LNCAP (cell line): ENCODE data around the gene NACC1.

ENCODE experiments used
- TF ChIP-seq, protein P1 (sequence below): fragments of 450-650 bp; IDR thresholded peaks from 2 replicates; pipeline ENCODE4 v1.5.1; 2017; ENCODE audit warnings: mild to moderate bottlenecking

The NACC1 gene

DNA sequence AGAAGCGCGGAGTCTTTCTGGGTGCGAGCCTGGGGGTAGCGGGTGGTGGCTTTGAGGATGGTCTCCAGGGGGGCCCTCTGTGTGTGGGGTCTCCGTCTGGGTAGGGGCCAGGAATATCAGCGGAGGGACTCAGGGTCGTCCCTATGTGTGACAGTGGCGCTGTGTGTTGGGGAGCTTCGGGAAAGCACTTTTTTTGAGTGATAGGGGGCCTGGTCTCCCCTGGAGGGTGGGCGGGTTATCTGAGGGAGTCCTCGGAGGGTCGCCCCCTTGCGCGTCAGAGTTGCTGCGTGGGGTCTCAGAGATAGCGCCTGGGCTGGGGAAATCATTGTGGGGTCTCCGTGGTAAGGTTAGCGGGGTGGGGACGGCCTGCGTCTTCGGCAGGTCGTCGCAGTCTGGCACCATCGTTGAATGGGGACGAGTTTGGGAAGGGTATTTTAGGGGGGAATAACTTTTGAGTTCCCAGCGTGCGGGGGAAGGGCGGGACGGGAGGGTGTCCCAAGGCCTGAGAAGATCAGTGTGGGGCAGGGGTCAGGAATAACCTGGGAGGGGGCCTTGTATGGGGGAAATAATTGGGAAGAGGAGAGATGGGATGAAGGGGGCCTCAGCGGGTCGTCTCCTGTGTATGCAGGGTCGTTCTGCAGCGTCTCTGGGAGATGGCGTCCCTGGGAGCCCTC, 33.0 kb downstream of the NACC1 start:
- TF ChIP-seq, protein P1, sequence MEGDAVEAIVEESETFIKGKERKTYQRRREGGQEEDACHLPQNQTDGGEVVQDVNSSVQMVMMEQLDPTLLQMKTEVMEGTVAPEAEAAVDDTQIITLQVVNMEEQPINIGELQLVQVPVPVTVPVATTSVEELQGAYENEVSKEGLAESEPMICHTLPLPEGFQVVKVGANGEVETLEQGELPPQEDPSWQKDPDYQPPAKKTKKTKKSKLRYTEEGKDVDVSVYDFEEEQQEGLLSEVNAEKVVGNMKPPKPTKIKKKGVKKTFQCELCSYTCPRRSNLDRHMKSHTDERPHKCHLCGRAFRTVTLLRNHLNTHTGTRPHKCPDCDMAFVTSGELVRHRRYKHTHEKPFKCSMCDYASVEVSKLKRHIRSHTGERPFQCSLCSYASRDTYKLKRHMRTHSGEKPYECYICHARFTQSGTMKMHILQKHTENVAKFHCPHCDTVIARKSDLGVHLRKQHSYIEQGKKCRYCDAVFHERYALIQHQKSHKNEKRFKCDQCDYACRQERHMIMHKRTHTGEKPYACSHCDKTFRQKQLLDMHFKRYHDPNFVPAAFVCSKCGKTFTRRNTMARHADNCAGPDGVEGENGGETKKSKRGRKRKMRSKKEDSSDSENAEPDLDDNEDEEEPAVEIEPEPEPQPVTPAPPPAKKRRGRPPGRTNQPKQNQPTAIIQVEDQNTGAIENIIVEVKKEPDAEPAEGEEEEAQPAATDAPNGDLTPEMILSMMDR = no peak

DNA sequence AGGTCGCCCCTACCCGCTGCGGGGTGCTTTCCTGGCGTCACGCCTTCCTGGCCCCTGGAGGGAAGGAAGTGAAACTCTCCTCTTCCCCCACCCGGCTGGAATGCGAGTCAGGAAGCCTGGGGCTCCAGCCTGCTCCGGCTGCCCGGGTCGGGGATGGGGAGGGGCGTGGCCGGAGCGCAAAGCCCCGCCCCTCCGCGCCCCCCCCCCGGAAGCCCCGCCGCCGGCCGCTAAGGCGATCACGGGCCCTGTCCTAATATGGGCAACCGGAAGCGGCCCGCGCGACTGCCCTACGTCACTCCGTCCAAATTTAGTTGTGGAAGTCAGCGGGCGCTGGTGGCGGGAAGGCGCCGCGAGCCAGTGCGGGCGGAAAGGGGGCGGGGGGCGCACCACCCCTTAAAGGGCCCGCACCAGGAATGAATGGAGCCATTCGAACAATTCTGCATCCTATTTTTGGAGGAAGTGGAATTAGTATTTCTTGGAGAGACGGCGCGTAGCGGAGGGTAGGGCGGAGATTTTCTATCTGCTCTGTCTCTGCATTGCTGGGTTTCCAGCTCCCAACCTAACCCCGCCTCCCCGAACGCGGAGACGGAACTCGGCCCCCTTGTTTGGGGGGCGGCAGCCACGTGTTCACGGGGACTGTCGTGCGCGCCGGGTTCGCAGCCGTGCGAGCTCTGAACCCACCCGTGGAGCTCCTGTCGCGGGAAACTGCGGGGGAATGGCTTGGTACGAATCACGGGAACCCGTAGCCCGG, 33.7 kb downstream of the NACC1 start:
- TF ChIP-seq, protein P1 = no peak

DNA sequence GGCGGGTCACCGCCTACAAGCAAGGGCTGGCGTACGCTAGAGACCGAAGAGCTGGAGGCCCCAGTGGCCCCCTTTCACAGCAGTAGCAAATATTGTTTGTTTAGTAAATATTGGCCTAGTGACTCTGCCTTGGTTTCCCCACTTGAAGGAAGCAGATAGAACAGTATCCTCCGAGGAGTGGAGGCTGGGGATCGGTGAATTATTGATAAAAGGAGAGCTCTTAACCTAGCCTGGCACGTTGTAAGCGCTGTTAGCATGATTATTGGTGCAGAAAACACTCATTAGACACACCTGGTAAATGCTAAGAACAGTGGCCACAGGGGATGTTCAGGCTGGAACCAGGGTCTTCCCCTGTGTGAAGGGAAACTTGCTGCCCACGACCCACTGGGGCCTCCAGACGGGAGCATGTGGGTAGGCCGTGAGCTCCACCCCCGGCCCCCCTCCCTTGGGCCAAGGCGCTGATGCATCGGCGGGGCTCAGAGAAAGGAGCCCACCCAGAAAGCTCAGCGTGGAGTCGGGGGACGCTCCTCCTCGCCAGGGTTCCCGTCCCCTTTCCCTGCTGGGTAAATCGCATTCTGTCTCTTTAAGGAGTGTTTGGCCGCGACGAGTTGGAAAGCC, 34.4 kb downstream of the NACC1 start:
- TF ChIP-seq, protein P1 = no peak

DNA sequence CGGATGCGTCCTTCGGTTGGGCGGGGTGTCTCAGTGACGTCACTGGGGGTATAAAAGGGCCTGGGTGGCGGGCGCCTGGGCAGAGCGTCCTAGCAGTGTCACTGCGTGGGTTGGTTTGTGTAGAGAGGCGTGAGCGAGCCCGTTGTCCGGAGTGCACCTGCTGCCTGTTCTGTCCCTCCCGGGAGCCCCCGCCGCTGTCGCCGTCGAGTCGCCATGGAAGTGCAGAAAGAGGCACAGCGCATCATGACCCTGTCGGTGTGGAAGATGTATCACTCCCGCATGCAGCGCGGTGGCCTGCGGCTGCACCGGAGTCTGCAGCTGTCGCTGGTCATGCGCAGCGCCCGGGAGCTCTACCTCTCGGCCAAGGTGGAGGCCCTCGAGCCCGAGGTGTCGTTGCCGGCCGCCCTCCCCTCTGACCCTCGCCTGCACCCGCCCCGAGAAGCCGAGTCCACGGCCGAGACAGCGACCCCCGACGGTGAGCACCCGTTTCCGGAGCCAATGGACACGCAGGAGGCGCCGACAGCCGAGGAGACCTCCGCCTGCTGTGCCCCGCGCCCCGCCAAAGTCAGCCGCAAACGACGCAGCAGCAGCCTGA, 35.0 kb downstream of the NACC1 start:
- TF ChIP-seq, protein P1 = peak; percentile 37; the same call in 1 of the 2 replicates

DNA sequence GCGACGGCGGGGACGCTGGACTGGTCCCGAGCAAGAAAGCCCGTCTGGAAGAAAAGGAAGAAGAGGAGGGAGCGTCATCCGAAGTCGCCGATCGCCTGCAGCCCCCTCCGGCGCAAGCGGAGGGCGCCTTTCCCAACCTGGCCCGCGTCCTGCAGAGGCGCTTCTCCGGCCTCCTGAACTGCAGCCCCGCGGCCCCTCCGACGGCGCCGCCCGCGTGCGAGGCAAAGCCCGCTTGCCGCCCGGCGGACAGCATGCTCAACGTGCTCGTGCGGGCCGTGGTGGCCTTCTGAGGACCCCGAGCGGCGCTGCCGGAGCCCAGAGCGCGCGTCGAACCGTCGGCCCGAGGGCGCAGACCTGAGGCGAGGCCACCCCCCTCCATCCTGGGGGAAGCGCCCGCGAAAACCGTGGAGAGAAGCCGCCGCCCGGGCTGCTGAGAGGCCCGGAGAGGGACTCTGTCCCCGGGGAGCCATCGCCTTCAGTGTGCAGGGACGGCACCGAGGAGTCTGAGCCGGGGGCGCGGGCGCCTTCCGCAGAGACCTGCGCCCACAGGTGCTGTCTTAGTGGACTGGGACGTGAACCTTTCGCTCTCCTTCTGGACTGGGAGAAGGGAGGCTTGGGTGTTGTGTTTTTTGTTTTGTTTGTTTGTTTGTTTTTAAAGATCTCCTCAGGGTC, 35.6 kb downstream of the NACC1 start:
- TF ChIP-seq, protein P1 = peak; percentile 13; the same call in 1 of the 2 replicates

DNA sequence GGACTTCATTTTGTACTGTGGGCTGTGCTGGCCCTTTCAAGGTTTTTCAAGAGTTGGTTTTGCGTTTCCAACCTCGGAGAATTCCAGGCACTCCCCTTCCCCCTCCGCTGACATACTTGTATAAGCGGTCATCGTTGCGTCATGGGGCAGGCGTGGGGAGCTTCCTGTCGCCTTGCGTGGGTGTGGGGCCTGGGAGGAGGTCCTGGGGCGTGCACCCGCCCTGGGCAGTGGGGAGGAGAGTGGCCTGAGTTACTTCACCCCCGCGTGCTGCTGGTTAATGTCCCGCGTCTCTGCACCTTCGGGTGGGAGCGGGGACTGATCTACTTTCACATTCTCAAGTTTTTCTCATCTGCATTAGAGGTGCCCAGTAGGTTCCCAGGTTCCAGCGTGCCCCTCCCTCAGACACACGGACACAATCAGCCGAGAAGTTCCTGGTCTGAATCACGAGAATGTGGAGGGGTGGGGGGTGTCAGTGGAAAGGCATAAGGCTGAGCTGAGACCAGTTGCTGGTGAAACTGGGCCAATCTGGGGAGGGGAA, 36.2 kb downstream of the NACC1 start:
- TF ChIP-seq, protein P1 = no peak
